HG03139 (cell line): ENCODE measurements around the gene PADI3.

Experiments used
- ATAC-seq: cut with Tn5 transposase; IDR thresholded peaks from one replicate; pipeline ENCODE4 v1.9.1; 2021; ENCODE audit not compliant: unreplicated experiment

PADI3 gene

GRCh38 chr1:17329610-17330009 is 80.7 kb downstream of the PADI3 start:
- no peak for ATAC-seq

DNA sequence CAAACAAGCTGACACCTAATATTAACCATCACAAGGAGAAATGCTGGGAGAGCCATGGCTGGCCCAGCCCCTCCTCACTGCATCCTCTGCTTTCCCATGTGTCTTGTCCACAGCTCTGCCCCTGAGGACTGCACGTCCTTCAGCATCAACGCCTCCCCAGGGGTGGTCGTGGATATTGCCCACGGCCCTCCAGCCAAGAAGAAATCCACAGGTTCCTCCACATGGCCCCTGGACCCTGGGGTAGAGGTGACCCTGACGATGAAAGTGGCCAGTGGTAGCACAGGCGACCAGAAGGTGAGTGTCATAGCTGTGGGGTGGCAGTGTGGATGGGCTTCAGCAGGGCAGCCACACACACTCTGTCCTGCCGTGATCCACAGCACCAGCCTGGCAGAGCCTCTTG is 82.0 kb downstream of the PADI3 start:
- ATAC-seq: no peak

- ATAC-seq: no peak
Observed at GRCh38 chr1:17333081-17333480, 84.2 kb downstream of the PADI3 start.
